Stimulated activated CD4-positive, alpha-beta T cell treated with anti-CD3 and anti-CD28 coated beads, Interleukin-15, amount 100 ng/mL, for 48 hours (primary cell): ENCODE results near the gene HDAC7.

ENCODE experiments used
- DNase-seq, 2 donors: peaks; one replicate each; pipeline ENCODE4 v3.0.0-alpha.2; 2020; ENCODE audit warnings: low read depth in 2 of 2

Gene HDAC7

DNA sequence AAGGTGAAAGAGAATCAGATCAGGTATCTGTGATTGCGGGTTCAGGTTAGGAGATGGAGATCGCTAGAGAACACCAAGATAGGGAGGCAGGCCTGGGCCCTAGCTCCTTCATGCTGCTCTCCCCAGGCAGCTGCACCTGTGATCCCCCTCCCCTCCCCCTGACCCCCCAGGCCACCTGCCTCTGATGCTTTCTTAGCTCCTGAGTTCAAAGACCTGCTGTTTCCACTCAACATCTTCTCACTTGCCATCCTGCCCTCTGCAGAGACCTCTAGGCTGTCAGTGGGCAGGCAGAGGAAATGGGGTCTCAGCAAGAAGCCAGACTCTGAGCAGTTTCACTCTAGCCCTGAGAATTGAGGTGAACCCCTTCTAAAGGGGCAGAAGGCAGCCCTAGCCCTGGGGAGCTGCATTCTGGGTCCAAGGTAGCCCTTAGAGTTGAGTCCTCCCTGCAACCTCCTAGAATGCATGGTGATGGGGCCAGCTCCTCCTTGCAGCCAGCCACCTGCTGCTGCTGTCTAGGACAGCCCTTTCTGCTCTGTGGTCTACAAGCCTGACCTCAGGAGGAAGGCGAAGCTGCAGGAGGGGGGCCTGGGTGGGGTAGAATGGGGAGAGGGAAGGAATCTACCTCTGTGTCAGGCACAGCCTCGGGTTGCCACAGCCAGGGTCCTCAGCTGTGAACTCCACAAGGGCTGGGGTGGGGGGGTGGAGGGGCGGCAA lies 53.0 kb downstream of the HDAC7 start:
- DNase-seq, result no peak

DNA sequence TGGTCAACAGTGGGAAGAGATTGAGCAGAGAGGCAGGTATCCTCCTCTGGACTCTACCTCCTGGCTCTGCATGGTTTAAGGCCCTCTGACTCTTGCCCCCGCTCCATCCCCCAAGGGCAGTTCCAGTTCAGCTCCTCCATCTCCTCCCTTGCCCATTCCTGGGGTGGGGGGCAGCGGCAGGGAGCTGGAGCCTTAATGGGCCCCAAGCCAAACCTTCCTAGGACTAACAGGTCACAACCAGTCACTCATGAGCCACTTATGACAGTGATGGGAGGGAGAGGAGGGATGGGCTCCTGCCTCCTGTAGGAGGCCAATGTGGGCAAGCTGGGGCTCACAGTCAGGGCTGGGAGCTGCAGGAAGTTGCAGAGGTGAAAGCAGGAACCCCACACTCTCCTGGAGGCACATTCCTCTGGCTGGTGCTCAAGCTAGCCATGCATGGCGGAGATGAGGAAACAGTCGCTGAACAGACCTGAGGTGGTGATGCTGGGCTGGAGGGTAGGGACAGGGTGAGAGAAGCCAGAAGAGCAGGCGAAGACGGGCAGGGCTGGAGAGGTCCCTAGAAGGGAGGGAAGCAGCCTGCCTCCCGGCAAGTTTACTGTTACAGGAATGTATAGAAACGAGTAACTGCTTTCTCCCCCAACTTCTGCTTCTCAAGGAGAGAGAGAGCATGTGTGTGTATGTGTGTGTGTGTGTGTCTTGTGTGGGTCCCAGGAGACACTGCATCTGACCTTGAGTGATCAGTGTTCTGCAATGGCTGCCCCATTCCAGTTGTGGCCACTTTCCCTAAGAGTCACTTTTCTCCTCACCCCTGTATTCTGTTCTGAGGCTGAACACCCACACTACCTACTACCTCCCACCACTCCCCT lies 56.0 kb downstream of the HDAC7 start:
- no peak for DNase-seq

DNA sequence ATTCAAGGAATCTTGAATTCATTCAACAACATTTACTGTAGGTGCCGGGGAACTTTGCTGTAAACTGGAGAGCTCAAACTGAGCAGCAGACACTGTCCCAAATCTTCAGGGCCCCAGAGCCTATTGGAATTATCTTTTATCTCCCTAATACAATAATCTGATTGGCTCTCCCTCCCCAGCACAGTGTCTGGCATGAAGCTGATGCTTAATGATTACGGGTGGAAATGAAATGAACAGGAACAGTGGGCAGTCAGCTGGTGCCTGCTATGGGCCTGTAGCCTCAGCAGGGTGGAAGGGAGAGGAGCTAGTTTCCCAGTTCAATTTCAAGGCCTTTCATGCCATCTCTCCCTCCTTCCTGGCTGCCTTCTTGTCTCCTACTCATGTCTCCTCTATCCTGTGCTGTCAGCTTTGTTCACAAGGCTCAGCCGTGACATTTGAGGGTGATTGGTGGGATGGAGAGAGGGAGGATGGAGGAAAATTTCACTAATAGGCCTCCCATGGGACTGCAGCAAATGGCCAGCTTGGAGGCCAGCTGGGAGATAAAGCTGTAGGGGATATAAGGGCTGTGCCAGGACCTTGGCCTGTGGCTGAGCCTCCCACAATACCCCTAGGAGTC lies 56.7 kb downstream of the HDAC7 start:
- DNase-seq, result no peak

DNA sequence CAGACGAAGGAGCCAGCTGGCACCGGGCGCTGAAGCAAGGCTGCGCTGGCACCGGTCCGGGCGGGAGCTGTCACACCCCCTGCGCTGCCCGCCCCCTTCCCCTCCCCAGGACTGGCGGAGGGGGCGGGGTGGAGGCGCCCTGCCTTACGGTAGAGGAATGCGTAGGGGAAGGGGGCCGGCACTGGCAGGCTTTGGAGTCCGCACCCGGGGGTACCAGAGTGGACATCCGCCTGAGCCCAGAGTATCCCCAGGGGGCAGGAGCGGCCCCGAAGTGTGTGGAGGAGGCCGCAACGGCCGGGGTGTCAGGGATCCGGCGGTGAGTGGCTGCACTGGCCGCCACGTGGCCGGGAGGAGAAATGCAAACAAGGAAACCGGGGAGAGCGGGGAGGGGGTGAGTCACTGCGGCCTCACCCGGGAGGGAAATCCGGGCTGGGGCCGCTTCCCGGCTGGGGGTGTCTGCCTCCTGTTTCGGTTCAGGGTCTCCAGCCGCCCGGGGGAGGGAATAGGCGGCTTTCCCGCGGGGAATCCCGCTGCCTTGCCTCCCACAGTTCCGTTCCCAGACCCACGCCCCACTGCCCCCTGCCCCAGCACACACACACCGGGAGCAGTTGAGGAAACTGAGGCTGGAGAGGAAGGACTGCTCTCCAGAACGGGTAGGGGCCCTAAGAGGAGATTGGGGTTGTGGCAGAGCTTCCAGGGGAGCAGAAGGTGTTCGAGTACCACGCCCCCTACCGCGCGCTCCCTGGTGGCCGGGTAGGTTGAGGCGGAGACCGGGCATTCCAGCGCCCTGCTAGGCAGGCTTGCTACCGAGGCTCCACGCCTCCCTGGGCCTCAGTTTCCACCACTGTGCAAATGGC lies 60.6 kb downstream of the HDAC7 start, which contains the start of gene RAPGEF3:
Gene RAPGEF3, minus strand, starts transcription at position 47 of the 857 bp plus-strand sequence. CDS start 324 bp downstream, outside the sequence.
- DNase-seq, result peak in 1 of 2 donors; percentile 57

DNA sequence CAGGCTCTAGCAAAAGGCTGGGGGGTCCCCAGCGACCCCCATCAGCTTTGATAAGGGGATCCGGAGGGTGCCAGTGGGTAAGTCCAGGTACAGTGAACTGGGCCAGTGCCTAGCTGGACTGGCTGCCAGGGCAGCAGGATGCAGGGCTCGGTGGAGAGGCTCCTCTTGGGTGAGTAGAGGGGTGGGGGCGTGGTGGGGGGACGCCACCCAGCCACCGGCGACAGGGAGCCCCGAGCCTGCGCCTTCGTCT lies 61.2 kb downstream of the HDAC7 start:
- no peak for DNase-seq

DNA sequence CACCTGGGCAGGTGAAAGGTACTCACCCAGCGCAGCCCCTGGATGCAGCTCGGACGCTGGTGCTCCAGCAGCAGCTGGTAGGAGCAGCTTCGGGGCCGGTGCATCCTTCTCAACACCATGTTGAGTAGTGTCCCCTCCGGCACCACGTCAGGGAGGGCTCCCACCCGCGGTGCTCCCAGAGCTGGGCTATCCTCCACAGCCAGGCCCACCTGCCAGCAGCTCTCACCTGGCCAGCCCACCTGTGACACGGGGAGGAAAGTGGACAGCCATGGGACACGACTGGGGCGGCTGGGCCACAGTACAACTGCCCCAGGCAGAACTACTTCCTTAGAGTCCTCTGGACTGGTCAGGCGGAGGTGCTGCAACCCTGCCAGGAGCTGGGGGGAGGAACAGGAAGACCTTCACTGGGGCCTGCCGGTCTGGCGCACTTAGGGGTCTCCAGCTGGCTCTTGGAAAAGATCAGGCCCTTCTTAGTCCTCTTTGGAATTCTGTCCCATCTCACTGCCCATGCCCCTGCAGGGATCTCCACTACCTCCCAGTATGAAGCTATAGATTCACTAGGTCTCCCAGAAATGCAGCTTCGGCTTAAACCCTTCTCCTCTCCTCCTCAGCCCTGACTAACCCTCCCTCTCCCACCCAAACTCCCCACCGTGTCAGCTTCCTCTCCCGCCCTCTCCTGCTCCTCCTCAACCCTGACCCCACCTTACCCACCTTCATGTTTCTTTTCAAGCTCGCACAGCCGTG lies 61.7 kb downstream of the HDAC7 start:
- no peak for DNase-seq

DNA sequence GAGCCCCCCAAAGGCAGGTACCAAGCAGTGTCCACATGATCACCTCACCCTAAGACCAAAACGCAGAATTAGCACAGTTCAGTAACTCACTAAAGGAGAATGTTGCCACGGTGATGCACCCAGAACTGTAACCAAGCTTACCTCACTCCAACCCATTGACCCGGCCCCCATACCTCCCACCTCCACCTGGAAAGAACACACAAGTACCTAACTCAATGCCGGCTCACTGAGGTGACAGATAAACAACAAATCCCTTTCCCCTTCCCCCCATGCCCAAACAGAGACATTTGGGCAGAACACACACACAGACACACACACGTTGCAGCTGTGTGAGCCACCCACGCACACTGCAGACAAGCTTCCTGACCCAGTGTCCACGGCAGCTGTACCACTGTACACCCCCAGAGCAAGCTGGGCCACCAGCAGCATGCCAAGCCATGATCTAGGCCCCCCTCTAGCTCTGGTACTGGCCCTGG lies 62.3 kb downstream of the HDAC7 start:
- no peak for DNase-seq

DNA sequence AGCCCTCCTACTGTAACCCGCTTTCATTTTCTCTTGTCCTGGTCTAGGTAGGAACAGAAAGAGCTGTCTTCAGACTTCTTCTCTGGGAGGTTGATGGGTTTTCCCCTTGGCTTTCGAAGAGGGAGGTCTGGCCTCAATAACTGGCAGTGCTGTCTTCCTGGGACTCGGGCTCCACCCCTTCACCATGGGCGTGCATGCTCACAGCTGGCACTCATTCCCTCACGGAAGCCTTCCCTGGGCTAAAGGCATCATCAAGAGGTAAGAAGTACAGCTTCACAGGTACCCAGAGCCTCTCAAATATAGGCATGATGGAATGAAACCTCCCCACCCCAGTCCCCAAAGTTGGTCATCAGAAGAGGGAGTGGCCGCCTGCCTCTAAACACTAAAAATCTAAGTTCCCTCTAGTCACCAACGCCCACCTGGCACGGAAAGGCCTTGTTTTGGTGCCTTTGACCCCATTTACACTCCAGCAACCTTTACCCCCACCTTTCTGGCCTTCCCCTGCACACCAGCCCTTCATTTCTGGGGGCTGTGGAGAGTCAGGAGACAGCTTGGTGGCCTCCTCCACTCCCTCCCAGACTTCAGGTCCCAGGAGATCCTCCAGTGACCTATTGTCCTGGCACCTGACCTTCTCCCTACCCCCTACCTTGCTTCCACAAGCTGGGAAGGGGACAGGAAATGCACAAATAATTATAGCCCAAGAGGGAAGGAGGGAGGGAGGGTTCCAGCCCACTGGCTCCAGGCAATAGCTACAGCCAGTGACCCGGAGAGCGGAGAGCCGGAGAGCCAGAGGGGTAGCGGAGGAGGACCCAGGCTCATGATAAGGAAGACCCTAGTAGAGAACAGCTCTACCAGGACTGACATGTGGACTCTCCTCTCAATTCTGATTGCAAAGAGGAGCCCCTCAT lies 63.8 kb downstream of the HDAC7 start:
- no peak for DNase-seq

DNA sequence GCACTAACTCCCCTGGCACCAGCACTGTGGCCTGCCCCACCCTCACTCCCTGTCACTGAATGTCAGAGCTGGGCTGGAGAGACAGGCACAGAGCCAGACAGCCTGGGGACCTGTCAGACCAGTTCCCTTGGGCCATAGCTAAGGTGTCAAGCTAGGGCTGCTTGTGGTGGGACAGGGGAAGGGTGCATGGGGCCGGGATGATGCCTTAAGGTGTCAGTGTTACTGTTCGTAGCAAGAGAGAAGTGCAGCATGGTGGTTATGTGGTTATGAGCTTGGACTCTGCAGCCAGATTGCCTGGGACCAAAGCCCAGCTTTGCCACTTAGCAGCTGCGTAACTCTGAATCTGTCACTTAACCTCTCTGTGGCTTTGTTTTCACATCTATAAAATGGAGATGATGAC lies 64.8 kb downstream of the HDAC7 start:
- DNase-seq, result no peak

DNA sequence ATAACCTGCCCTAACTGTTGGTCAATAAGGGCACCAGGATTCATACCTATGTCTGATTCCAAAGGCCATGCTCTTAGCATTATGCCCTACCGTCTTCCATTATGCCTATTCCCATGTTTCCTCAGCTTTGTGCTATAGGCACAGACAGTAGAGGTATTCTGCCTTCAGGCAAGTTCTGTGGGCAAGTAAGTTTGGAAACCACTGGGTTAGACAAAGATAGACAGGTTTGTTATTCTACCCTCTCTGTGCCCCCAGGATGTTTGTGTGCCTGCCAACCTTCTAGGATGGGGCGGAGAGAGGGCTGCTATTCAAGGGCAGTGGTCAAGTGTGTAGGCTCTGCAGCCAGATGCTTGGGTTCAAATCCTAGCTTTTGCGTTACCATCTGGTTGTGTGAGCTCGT lies 65.6 kb downstream of the HDAC7 start:
- DNase-seq, result no peak

DNA sequence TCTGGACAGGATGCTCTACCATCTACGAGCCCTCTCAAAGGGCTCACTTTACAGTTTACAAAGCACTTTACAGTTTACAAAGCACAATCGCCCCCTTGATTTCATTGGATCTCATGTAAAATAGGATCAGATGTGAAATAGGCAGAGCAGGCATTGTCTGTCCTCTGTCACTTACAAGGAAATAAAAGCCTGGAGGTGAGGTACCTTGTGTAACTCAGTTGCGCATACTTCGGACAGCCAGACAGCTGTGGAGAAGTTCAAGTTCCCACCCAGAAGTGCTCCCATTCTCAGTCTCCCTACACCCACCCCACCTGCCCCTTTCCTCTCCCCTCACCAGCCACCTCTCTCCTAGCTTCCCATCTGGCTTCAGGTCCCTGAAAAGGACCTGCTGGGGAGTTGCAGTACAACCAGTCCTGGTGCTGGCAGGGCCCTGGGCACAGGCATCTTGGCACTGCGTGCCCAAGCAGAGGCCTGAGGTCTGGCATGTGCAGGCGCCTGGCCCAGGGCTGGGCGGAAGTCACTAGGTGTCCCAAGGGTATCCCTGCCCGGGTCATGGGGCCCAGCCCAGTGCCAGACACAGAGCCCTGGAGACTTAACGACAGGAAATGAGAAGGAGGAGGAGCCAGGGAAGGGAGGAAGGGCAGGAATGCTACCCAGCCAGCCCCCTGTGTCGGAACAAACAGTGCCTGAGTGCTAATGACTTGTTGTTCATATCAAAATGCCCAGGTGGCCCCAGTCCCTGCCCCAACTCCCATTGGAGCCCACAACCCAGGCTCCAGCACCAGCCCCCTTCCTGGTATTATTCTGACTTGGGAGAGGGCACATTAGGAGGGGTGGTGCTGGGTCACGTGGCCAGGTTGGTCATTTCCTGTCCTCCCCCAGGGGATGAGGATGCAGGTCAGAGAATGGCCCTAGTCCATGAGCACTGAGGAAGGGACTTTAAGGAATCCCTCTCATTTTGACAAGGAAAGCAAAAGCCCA lies 66.4 kb downstream of the HDAC7 start:
- no peak for DNase-seq

DNA sequence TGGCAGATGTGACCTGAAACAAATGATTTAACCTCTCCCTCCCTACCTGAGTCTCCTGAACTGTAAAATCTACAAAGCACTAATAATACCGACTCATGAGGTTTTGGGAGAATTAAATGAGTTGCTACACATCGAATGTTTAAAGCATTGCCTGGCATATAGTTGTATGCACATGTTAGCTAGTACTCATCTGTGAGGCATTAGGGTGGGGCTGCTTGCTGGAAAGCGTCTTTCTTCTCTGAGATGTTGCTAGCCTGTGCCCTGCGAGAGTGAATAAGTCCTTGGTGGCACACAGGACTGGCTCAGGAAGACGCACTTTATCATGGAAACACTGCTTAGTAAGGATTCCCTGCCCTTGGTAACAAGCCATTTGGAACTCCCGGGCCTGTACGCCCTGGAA lies 67.2 kb downstream of the HDAC7 start:
- DNase-seq, result no peak

DNA sequence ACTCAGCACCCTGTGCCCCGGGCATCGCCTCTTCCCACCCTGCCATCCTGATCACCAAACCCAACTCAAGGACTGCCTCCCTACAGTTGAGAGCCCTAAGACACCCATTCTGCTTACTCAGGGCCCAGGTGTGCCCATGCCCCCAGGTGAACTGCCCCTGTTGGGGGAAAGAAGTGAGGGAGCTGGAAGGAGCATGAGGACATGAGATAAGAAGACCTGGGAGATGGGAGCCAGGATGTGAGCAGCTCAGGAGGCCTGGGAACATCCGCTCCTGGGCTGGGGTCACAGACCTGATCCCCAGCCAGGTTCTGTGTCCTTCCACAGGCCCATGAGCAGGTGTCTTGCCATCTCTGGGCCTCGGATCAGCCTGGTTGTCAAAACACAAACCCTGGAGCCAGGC lies 67.6 kb downstream of the HDAC7 start:
- no peak for DNase-seq

DNA sequence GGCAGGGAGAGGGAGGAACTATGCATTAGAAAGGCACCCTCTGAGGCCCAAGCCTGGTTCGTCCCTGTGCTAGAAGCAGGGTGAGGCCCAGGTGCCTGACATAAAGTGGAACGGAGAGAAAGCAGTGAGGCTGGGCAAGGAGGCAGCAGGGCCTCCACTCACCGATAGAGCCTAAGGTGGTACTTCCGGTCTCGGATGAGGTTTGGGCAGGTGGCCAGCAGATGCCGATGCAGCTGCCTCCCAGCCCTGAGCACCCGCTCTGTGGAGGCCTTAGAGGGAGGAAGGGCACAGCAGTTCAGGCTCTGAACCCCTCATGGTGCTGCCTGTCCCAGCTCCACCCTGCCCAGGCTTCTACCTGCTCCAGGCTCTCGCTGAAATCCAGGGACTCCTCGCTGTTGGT lies 68.1 kb downstream of the HDAC7 start:
- DNase-seq, result no peak

DNA sequence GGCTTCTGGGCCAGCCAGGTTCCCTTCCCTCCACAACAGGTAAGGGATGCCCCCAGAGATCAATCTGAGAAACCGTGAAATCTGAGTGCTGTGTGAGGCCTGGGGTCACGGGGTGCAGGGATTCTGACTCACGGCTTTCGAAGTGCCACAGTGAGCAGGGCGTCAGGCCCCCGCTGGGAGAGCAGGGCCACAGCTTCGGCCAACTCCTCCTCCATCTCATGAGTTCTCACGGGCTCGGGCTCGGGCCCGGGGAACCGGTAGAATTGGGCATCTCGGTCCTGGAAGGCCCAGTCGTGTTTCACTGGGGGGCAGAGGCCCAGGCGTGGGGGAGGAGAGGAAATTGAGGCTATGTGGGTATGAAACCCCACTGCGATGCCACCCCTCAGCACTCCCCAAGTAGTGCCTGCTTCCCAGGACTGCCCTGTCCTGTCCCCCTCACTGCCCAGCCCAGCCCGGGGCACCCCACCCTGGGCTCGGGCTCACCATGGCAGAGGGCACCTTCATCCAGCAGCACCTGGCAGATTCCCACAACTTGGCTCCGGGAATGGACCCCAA lies 68.7 kb downstream of the HDAC7 start:
- no peak for DNase-seq

DNA sequence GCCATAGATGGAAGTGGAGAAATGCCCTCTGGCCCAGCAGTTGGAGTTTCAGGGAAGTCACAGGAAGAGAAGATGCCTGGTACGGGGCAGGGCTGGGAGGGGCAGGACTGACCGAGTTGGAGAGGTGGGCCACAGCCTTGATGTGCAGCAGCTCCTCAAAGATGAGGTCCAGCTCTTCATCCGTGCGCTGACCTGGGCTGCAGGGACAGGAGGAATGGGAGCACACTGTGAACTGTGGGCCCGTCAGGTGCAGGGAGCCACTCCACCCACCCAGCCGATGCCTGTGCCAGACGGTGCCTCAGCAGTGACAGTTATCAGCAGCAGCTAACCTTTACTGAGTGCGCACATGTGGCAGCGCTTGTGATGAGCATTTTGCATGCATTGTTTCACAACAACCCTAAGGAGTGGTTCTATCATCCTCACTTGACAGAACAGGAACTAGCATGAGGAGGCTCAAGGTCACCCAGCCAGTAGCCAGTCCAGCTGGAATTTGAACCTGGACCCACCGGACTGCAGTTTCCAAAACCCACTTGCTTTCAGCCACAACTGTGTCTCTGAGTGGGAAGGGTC lies 69.4 kb downstream of the HDAC7 start:
- no peak for DNase-seq

DNA sequence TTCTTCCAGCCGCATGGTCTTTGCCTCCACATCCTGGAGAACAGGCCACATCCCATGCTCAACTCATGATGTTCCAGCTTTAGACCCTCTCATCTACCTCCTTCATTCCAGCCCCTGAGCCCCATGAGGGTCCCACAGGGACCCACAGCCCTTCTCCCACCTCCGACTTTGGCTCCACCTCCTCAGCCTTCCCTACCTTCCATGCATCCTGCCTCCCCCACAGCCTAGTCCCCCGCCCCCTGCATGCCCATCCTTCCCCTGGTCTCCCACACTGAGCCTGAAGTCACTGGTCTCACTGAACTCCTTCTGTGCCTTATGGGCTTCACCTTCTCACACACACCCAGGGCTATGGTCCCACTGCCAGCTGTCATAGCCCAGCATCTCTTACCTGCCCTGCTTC lies 70.8 kb downstream of the HDAC7 start:
- no peak for DNase-seq

DNA sequence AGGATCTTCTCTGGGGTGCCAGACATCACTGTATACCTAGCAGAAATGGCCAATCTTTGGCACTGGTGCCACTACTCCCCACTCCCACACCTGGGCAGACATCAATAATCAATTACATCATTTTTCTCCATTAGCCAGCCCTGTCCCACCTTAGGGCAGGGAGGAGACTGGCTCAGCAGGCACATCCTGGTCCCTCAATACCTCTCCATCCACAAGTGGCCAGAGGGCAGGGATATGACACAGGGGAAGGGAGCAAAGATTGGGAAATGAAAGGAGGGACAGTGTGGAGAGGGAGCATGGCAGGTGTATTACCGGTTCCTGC lies 71.2 kb downstream of the HDAC7 start:
- no peak for DNase-seq
